GM19240 (cell line): ENCODE data around the gene ADTRP.
"Not testable (repeated sequence)": the region's sequence is repeated elsewhere in the genome, so short reads cannot be mapped to it uniquely, and the experiment has no call there.

Source experiments
- DNase-seq: peaks from one replicate; pipeline ENCODE4 v3.0.0; 2011; ENCODE audit warnings: low spot score; ENCODE audit not compliant: insufficient read length

ADTRP gene

DNA sequence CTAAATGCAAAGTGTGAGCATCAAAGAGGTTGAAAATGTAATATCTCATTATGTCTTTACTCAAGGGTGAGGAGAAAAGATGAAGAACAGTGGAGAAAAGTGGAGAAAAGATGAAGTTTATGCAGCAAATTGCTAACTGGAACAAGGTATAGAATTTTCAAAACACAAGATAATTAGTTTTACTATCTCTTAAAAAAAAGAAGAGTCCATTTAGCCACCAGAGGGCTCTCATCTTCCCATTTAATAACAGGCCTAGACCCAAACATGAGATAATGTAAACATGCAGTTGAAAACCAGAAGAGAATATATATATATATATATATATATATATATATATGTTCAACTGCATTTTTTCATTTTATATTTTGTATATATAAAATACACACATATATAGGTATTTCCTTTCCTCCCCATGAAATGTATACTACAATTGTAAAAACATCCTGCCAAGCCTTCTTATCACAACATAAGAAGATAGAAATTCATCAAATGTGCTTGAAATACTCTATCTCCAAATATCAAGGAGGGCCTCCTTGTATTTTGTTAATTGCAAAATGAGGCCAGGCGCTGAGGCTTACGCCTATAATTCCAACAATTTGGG, 78.4 kb downstream of the ADTRP start:
- DNase-seq, result no peak

DNA sequence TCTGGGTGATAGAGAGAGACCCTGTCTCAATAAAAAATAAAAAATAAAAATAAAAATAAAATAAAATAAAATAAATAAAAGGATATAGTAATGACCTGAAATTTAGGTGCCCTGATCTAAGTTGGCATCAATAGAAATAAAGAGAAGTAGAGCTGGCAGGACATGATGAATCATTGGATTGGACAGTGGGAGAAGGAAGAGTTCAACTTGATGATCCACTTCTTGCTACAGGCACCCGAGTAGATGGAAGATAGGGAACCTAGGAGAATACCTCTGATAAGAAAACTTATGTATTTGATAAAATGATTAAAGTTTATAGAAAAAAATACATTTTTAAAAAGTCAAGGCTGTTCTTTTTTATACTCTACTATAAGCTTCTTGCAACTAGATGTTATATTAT, 79.0 kb downstream of the ADTRP start:
- no peak for DNase-seq

GRCh38 chr6:11692451-11693376, 85.9 kb downstream of the ADTRP start:
- no peak for DNase-seq

DNA sequence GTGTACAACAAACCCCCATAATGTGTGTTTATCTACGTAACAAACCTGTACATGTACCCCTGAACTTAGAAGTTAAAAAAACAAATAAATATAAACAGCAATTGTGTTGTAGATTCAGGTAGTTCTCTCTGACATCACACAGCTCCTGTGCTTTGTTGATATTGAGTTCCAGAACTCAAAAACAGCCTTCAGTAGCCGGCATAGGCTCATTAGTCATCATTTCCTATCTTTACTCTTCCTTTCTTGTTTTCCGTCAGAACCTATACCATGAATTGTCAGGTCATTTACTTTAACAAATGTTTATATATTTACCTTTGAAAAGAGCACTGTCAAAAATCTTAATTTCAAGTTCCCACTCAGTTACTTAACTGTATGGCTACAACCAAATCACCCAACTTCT, 88.8 kb downstream of the ADTRP start:
- DNase-seq, result no peak

- not testable (repeated sequence) for DNase-seq
These were observed 89.2 kb downstream of the ADTRP start for GRCh38 chr6:11689400-11689799.

GRCh38 chr6:11688425-11688709, 90.2 kb downstream of the ADTRP start:
- DNase-seq, result no peak

DNA sequence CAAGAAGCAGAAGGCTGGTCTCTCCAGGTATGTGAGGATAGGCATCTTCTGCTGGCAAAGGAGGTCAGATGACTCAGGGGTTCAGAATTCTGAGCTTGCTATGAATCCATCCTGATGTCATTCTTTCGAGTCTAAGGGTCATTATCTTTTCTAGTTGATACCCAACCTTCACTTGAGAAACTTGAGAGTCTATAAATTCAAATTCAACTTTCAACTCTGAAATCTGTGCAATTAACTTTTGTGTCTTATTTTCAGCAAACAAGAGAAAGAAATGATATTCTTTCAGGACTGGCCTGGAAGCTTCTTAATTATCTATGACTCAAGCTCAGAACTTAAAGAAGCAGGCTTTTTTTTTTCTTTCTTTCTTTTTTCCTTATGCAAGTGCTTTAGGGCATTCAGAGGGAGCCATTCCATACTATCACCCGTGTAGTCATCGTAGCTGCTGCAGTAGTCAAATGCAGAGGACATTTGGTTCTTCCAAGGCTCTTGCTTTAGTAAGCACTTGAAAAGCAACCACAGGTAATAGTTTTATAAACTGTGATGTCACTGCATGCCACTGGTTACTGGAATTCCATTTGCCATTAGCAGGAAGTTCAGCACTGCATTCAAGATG, 93.0 kb downstream of the ADTRP start:
- no peak for DNase-seq

GRCh38 chr6:11684901-11685480, 93.6 kb downstream of the ADTRP start:
- DNase-seq, result no peak

GRCh38 chr6:11683871-11684270, 94.7 kb downstream of the ADTRP start:
- no peak for DNase-seq

DNA sequence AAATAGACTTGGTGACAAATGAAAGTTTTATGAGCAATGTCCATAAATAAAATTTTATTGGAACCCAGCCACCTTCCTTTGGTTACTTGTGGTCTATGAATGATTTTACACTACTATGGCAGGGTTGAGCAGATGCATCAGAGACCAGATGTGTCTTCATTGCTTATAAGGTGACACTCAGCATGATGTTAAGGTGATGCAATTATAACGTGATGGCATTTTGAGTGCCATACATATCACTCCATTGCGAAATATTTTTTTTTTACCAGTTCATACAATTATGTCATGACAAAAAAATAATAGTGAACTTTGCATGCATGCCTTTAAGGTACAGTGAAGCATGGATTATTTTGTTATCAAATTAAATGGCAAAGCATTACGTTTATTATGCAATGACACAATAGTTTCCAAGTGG, 96.0 kb downstream of the ADTRP start:
- no peak for DNase-seq

- no peak for DNase-seq
These were observed 96.8 kb downstream of the ADTRP start for GRCh38 chr6:11681770-11682169.

GRCh38 chr6:11681357-11681756, 97.2 kb downstream of the ADTRP start:
- no peak for DNase-seq

DNA sequence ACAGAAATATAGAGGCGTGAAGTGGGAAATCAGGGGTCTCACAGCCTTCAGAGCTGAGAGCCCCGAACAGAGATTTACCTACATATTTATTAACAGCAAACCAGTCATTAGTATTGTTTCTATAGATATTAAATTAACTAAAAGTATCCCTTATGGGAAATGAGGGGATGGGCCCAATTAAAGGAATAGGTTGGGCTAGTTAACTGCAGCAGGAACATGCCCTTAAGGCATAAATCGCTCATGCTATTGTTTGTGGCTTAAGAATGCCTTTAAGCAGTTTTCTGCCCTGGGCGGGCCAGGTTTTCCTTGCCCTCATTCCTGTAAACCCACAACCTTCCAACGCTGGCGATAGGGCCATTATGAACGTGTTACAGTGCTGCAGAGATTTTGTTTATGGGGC, 98.1 kb downstream of the ADTRP start:
- not testable (repeated sequence) for DNase-seq

DNA sequence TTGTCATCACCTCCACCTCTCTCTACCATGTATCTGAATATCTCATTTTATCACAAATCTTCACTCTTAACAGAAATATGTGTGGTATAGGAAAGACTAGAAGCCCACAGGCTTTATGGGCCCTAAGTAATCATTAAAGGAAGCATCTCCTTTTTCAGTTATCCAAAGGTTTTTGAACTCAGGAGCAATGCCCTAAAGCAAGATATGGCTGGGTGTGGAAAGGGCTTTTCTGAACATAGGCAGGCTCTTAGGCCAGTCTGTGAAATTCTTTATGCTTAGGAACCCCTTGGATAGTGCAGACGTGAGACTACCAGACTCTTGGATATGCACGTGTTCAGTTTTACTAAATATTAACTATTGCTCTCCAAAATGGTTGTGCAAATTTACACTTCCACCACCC, 99.5 kb downstream of the ADTRP start:
- DNase-seq, result no peak

DNA sequence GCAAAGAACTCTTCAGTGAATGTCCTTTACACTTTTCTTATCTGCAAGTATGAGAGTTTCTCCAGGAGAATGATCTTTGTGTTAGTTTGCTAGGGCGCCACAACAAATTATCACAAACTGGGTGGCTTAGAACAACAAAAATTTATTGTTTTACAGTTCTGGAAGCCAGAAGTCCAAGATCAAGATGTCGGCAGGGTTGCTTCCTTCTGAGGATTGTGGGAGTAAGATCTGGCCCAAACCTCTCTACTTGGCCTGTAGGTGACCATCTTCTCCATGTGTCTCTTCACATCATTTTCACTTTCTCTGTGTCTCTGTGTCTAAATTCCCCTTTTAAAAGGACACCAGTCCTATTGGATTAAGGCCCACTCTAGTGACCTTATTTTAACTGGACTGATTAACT, 103.0 kb downstream of the ADTRP start:
- DNase-seq, result no peak

DNA sequence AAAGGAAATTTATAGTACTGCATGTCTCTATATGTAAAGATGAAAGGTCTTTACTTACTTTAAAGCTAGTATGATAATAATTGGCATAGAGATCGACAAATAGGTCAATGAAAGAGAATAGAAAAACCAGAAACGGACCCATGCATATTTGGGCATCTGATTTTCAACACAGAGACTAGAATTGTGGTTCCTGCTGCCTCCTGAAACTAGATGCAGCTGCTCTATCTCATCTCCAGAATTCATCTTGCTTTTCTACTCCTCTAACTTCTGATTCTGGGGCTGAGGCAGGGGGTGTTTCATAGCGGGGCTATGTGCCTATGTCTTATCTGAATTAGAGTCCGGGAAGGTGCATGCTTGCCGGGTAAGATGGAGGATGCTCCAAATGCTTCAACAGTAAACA, 105.9 kb downstream of the ADTRP start:
- no peak for DNase-seq

DNA sequence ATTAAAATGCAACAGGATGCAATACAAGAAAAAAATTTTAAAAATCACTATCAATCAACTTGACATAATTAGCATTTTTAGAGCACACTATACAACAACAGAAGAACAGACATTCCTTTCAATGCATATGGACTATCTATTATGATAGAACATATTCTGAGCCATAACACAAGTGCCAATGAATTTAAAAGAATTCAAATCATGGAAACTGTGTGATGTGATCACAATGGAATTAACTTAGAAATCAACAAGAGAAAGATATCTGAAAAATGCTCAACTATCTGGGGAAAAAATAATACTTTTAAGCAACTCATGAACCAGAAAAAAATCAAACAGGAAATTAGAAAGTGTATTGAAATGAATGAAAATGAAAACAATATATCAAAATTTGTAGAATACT, 106.3 kb downstream of the ADTRP start:
- no peak for DNase-seq

DNA sequence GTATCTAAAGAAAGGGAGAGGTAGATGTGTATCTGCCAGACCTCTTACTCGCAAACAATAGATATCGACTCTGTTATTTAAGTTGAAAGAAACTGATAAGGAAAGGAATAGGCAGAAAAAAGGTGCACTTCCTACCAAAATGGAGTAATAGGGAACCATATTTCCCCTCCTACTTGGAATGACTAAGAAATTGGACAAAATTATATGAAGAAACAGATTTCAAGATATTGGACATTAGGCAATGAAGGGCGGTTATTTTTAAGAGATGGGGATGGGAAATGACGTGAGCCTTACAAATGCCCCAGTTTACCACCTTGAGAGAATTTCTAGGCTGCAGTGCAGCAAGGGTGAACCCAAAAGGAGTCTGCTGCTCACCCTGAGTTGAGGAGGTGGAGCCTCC, 108.9 kb downstream of the ADTRP start:
- no peak for DNase-seq

- DNase-seq, result no peak
These were observed 110.1 kb downstream of the ADTRP start for GRCh38 chr6:11668455-11668854.

GRCh38 chr6:11667876-11668275, 110.7 kb downstream of the ADTRP start:
- DNase-seq, result no peak

DNA sequence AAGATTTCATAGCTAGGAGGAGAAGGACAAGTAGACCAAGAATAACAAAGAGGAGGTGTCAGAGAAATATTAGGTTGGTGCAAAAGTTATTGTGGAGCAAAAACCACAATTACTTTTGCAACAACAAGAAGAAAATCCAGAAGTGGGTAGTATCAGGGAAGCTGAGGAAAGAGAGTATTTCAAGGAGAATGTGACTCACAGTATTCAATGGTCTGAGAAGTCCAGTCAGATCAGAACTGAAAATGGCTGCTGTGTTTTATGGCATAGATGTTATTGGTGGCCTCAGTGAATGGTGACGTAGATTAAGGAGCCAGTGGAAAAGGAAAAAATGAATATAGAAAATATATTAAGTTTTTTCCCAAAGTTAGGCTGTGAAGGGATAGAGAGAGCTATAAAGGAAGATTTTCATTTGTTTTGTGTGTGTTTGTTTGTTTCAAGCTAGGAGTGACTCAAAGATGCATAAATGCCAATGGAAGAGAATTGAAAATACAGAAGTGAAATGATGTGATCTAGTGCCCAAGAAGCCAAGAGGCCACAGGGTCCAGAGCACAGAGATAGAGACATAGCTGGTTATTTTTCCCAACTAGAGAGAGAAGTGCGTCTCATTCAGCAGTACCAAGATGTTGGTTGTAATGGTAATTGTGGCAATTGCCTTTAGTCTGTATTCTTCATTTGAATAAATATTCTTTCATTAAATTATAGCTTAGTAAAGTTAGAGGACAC, 112.8 kb downstream of the ADTRP start:
- no peak for DNase-seq
